ENCODE results near the gene PIK3CB.
"Not testable (repeated sequence)": the region's sequence is repeated elsewhere in the genome, so short reads cannot be mapped to it uniquely, and the experiment has no call there.

Gene PIK3CB

GRCh38 chr3:138833899-138834595 is 681 bp downstream of the PIK3CB start (continued):
- TF ChIP-seq ZNF292 (tag by site-specific recombination; IDR thresholded peaks at IDR 0.05; ENCODE audit: borderline replicate concordance, low read depth) (no peak), ATF2 (tag by site-specific recombination; IDR thresholded peaks at IDR 0.05; ENCODE audit: low read depth) (no peak), CTCF (tag by site-specific recombination; IDR thresholded peaks at IDR 0.05) (peak; percentile 94), ZNF274 (IDR thresholded peaks at IDR 0.05; ENCODE audit: low read length) (no peak), ZNF274 (tag by site-specific recombination; IDR thresholded peaks at IDR 0.05; ENCODE audit: borderline replicate concordance) (no peak), REPIN1 (tag by site-specific recombination; IDR thresholded peaks at IDR 0.05; ENCODE audit: low read depth) (0 out of 2 replicates have a peak, but pooled peaks have one; percentile 31), MZF1 (tag by site-specific recombination; IDR thresholded peaks at IDR 0.05; ENCODE audit: borderline replicate concordance) (peak; percentile 7; the same call in 1 of the 2 replicates), SP2 (tag by site-specific recombination; IDR thresholded peaks at IDR 0.05) (peak; percentile 43), ZBTB6 (tag by site-specific recombination; IDR thresholded peaks at IDR 0.05) (no peak), ZFHX2 (tag by site-specific recombination; conservative IDR thresholded peaks at IDR 0.05) (0 out of 2 replicates have a peak, but pooled peaks have one; percentile 37), ZXDB (tag by site-specific recombination; IDR thresholded peaks at IDR 0.05) (0 out of 2 replicates have a peak, but pooled peaks have one; percentile 32), ZNF692 (tag by site-specific recombination; IDR thresholded peaks at IDR 0.05) (0 out of 2 replicates have a peak, but pooled peaks have one; percentile 2)

- H3K9me3 ChIP-seq (ENCODE audit: control insufficient read depth, insufficient read depth, low read depth, low read length); H3K36me3 ChIP-seq (ENCODE audit: control insufficient read depth in 2 of 2, insufficient read depth in 1 of 2, low read length in 2 of 2); H3K4me1 ChIP-seq (ENCODE audit: control insufficient read depth, insufficient read depth, low read length); H3K27ac ChIP-seq (ENCODE audit: extremely low read depth, low read depth, low read length); CTCF ChIA-PET; H3K4me3 ChIP-seq (ENCODE audit: low read depth, low read length): not testable (repeated sequence)
- POLR2A ChIA-PET, result interaction anchor here (3.1 kb wide), 1 partner anchor 83 kb away, joined by 15 read pairs; no protein-coding TSS in a partner anchor
Observed at GRCh38 chr3:138832473-138833057, 2.2 kb downstream of the PIK3CB start.

- ChIA-PET CTCF (no interaction called here), POLR2A (no interaction called here)
- H3K27ac ChIP-seq (ENCODE audit: extremely low read depth, low read depth, low read length), result no peak overlapping the region
- peaks cover 0 to 4% of the 10 kb centered on the region in 2 experiments; a peak in 1 of 3 replicates for H3K36me3 ChIP-seq (ENCODE audit: control insufficient read depth in 2 of 2, insufficient read depth in 1 of 2, low read length in 2 of 2)
- H3K4me1 ChIP-seq (ENCODE audit: control insufficient read depth, insufficient read depth, low read length), result no peaks in the 10 kb centered on the region
- H3K4me3 ChIP-seq (ENCODE audit: low read depth, low read length), result no peak overlapping the region
- no peak for TF ChIP-seq ZNF335 (tag by site-specific recombination; conservative IDR thresholded peaks at IDR 0.05)
- no peak for TF ChIP-seq ZNF768 (tag by site-specific recombination; IDR thresholded peaks at IDR 0.05)
- TF ChIP-seq ZBTB26 (tag by site-specific recombination; optimal IDR thresholded peaks at IDR 0.05), result peak; percentile 13
- H3K9me3 ChIP-seq (ENCODE audit: control insufficient read depth, insufficient read depth, low read depth, low read length), result no peaks in the 10 kb centered on the region
Observed at GRCh38 chr3:138829886-138830510, 4.7 kb downstream of the PIK3CB start.

Data from HEK293 (cell line).